ENCODE measurements around the gene DHRS3.

- TF ChIP-seq EZH2 (IDR thresholded peaks at IDR 0.05) = no peak
- no peak for TF ChIP-seq POLR2AphosphoS5 (IDR thresholded peaks at IDR 0.05; ENCODE audit: borderline replicate concordance, low read depth, low read length)
- TF ChIP-seq FOXP2 (optimal IDR thresholded peaks at IDR 0.05; ENCODE audit: control extremely low read depth, extremely low read length, insufficient read depth) = no peak
These were observed 14.8 kb downstream of the DHRS3 start for GRCh38 chr1:12603224-12603623.

All from SK-N-MC (cell line).